Epithelial cell of esophagus (primary cell): ENCODE measurements around the gene DDX20.

Experiments
- DNase-seq: peaks from one replicate; pipeline ENCODE4 v3.0.0; 2010; ENCODE audit warnings: low read depth
- H3K4me3 ChIP-seq: 2 replicates; pipeline ENCODE4 v1.5.1; 2011; ENCODE audit warnings: mild to moderate bottlenecking, low read length, control low read depth
- TF ChIP-seq, protein P1 (sequence below): IDR thresholded peaks from 2 replicates; pipeline ENCODE4 v1.5.1; 2011; ENCODE audit warnings: low read depth, mild to moderate bottlenecking, low read length, control low read depth, inconsistent platforms; ENCODE audit not compliant: insufficient read depth; ENCODE audit errors: missing control alignments

The DDX20 gene

GRCh38 chr1:111727056-111727455 is 28.6 kb upstream of the DDX20 start:
- TF ChIP-seq, protein P1, sequence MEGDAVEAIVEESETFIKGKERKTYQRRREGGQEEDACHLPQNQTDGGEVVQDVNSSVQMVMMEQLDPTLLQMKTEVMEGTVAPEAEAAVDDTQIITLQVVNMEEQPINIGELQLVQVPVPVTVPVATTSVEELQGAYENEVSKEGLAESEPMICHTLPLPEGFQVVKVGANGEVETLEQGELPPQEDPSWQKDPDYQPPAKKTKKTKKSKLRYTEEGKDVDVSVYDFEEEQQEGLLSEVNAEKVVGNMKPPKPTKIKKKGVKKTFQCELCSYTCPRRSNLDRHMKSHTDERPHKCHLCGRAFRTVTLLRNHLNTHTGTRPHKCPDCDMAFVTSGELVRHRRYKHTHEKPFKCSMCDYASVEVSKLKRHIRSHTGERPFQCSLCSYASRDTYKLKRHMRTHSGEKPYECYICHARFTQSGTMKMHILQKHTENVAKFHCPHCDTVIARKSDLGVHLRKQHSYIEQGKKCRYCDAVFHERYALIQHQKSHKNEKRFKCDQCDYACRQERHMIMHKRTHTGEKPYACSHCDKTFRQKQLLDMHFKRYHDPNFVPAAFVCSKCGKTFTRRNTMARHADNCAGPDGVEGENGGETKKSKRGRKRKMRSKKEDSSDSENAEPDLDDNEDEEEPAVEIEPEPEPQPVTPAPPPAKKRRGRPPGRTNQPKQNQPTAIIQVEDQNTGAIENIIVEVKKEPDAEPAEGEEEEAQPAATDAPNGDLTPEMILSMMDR: no peak
- no peak for DNase-seq

DNA sequence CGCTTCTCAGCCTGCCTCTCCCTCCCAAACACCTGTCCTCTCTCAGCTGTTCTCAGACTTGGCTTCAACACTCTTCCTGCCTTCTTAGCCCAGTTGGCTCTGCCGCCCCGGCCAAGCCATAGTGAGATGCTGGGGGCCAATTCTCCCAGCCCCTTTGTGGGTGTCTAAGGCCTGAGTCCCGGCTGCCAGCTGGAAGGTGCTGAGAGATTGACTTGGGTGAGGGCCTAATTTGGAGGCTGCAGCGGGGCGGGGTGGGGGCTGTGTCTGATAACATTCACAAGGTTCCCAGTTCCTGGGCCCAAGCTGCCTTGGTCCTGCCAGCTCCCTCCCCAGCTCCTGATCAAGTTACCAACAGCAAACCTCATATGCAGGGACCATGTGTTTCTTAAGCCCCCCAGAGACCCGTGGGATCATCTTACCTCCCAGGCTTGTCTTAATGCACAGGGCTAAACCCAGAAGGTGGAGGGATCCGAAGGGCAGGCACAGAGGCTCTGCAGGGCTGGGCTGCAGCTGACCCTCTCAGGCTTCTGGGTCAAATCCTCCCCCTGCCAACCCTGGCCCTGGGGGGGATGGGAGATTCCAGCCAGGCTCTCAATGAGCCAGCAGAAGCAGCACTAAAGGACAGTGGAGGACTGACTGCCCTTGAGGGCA is 26.3 kb upstream of the DDX20 start:
- TF ChIP-seq, protein P1: no peak
- no peak for DNase-seq
- no peak overlapping the region for H3K4me3 ChIP-seq

More at GRCh38 chr1:111727056-111727455, 28.6 kb upstream of the DDX20 start:
- no peak overlapping the region for H3K4me3 ChIP-seq

GRCh38 chr1:111729946-111730681 is 25.6 kb upstream of the DDX20 start:
- DNase-seq: no peak
- TF ChIP-seq, protein P1: no peak
- H3K4me3 ChIP-seq: no peak overlapping the region

- TF ChIP-seq, protein P1: no peak
- no peak for DNase-seq
These were observed 25.0 kb upstream of the DDX20 start for GRCh38 chr1:111730706-111731105.

DNA sequence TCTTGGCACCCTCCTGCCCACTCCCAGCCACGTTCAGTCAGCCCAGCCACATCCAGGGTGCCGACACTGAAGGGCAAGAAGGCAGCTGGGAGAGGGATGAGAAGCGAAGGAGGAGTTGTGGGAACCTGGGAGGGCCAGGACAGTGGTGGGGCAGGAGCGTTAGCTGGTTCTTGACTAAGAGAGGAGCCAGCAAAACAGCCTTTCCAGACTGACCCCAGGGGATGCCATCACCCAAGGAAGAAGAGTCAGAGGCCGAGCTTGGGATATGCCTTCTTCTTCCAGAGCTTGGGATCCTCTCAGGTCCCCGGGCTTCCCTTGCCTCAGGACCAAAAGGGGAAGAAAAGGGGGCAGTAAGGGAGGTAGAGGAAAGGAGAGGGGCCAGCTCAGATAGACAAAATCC is 23.7 kb upstream of the DDX20 start:
- no peak overlapping the region for H3K4me3 ChIP-seq
- DNase-seq: no peak
- TF ChIP-seq, protein P1: no peak

More at GRCh38 chr1:111730706-111731105, 25.0 kb upstream of the DDX20 start:
- H3K4me3 ChIP-seq: no peak overlapping the region

- TF ChIP-seq, protein P1: no peak
- no peak for DNase-seq
- no peak overlapping the region for H3K4me3 ChIP-seq
These were observed 23.0 kb upstream of the DDX20 start for GRCh38 chr1:111732718-111733117.
